SK-N-MC (cell line): Measurements from ENCODE around the gene ELFN1.

ENCODE experiments used
- EZH2 ChIP-seq: fragments of 200-600 bp; sonication (generic); IDR thresholded peaks from one replicate; pipeline ENCODE4 v1.6.1; 2017; ENCODE audit warnings: antibody characterized with exemption
- POLR2AphosphoS5 ChIP-seq: IDR thresholded peaks from 2 replicates; pipeline ENCODE4 v1.6.1; 2012; ENCODE audit warnings: mild to moderate bottlenecking, low read depth, low read length, borderline replicate concordance

DNA sequence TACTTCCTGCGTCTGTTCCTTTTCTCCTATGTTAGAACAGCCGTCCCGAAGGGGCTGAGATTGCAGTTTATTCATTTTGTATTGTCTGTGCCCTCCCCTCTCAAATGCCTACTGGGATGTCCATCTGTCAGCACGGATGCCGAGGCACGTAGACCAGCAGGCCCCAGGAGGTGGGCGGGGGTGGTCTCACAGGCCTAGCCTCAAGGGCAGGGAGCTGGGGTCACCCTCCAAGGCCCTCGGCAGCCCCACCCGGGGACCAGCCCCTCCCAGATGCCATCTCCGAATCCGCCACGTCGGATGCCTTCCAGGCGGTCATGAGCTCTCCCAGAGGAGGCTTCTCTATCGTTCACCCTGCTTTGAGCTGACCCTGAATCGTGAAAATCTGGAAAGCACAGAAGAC lies 59.7 kb downstream of the ELFN1 start:
- TF ChIP-seq EZH2: no peak
- TF ChIP-seq POLR2AphosphoS5: no peak
